Stimulated activated memory B cell treated with anti-CD40 and anti-IgM and Interleukin-4, amounts not matched to agents 10 μg/mL and 1 μg/mL and 100 μg/mL, for 72 hours (primary cell): ENCODE data around the gene CIAO2B.
"Not testable (repeated sequence)": the region's sequence is repeated elsewhere in the genome, so short reads cannot be mapped to it uniquely, and the experiment has no call there.

ENCODE experiments used
- ATAC-seq: fragments of 150-1000 bp; cut with Tn5 transposase; 2 replicates; pipeline ENCODE4 v1.10.0; 2021
- H3K27ac Mint-ChIP-seq: one replicate; pipeline ENCODE4 v1.8.0; 2022; ENCODE audit warnings: mild to moderate bottlenecking, mixed read lengths
- H3K27me3 Mint-ChIP-seq: one replicate; pipeline ENCODE4 v1.8.0; 2022; ENCODE audit warnings: mixed read lengths
- H3K36me3 Mint-ChIP-seq: one replicate; pipeline ENCODE4 v1.8.0; 2022; ENCODE audit warnings: mixed read lengths
- H3K4me1 Mint-ChIP-seq: one replicate; pipeline ENCODE4 v1.8.0; 2022; ENCODE audit warnings: mixed read lengths
- H3K4me3 Mint-ChIP-seq: one replicate; pipeline ENCODE4 v1.8.0; 2022; ENCODE audit warnings: mild to moderate bottlenecking, moderate library complexity, mixed read lengths
- H3K9me3 Mint-ChIP-seq: one replicate; pipeline ENCODE4 v1.8.0; 2022; ENCODE audit warnings: mixed read lengths

Gene CIAO2B

DNA sequence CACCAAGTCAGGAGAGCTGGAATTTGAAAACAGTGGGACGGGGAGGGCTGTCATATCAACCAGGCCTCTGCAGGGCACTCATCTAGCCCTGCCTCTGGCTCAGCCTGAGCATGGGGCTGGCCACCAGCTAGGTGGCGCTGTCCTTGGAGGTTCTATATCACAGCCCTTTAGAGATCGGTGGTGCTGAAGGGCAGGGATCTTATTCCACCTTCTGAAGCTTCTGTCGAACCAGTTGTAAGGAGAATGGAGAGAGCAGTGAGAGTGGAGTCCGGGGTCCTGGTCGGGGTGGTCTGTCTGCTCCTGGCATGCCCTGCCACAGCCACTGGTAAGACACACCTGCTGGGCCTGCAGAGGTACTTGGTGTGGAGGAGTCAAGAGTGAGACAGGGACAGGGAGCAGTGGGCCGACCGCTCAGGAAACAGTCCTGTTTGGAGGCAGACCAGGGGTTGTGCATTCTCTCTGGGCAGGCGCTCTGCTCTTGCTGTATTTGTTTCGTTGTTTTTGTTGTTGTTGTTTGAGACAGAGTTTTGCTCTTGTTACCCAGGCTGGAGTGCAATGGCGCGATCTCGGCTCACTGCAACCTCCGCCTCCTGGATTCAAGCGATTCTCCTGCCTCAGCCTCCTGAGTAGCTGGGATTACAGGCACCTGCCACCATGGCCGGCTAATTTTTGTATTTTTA lies 27.0 kb upstream of the CIAO2B start, which contains the start of gene CES3:
TSS of gene CES3 (plus strand) at position 202 of the 680 bp plus-strand sequence. CDS start at position 244, 42 bp downstream.
- Mint-ChIP-seq H3K4me1 (peaks cover 26% of the 10 kb centered on the region), H3K9me3 (no peaks in the 10 kb centered on the region), H3K36me3 (no peaks in the 10 kb centered on the region), H3K27me3 (peaks cover 9% of the 10 kb centered on the region), H3K4me3 (peak within 1 kb of the TSS; percentile 65), H3K27ac (peak within 1 kb of the TSS; percentile 72)
- ATAC-seq: peak; percentile 87

DNA sequence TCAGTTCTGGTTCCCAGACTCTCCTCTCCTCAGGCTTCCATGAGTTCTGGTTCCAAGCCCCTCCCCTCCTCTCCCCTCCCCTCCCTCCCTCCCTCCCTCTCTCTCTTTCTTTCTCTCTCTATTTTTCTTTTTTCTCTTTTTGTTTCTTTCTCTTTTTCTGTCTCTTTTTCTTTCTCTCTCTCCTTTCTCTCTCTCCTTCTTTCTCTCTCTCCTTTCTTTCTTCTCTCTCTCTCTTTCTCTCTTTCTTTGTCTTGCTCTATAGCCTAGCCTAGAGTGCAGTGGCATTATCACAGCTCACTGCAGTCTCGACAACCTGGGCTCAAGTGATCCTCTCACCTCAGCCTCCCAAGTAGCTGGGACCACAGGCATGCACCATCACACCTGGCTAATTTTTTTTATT lies 26.1 kb upstream of the CIAO2B start:
- peaks cover 26% of the 10 kb centered on the region for H3K4me1 Mint-ChIP-seq
- H3K27me3 Mint-ChIP-seq: peaks cover 9% of the 10 kb centered on the region
- H3K4me3 Mint-ChIP-seq: no peak overlapping the region
- ATAC-seq: no peak
- no peak overlapping the region for H3K27ac Mint-ChIP-seq
- H3K9me3 Mint-ChIP-seq: no peaks in the 10 kb centered on the region
- H3K36me3 Mint-ChIP-seq: no peaks in the 10 kb centered on the region

DNA sequence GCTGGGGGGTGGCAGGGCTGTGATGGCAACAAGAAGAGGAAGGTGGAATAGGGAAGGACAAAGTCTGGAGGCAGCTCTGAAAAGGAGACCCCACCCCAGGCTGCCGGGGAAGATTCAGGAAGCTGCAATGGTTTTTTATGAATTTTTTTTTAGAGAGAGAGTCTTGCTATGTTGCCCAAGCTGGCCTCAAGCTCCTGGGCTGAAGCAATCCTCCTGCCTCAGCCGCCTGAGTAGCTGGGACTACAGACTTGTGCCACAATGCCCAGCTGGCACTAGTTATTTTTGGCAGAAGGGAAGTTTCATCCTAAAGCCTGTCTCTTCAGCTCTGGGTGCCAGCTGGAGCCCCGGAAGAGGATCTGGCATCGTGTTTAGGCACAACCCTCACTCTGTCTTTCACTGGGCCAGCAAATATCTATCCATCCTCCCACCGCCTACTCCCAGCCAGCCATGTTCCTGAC lies 25.5 kb upstream of the CIAO2B start:
- H3K4me3 Mint-ChIP-seq: no peak overlapping the region
- H3K27ac Mint-ChIP-seq: no peak overlapping the region
- no peaks in the 10 kb centered on the region for H3K9me3 Mint-ChIP-seq
- peaks cover 9% of the 10 kb centered on the region for H3K27me3 Mint-ChIP-seq
- peaks cover 26% of the 10 kb centered on the region for H3K4me1 Mint-ChIP-seq
- H3K36me3 Mint-ChIP-seq: no peaks in the 10 kb centered on the region
- ATAC-seq: no peak

- H3K9me3 Mint-ChIP-seq: no peaks in the 10 kb centered on the region
- H3K27ac Mint-ChIP-seq: peak overlapping the region; percentile 10
Measured at GRCh38 chr16:66958857-66959703, 24.9 kb upstream of the CIAO2B start.

GRCh38 chr16:66956154-66956457 lies 21.9 kb upstream of the CIAO2B start:
- Mint-ChIP-seq H3K4me1 (peaks cover 18% of the 10 kb centered on the region), H3K27me3 (peaks cover 31% of the 10 kb centered on the region)
- ATAC-seq, H3K27ac Mint-ChIP-seq, H3K36me3 Mint-ChIP-seq, H3K9me3 Mint-ChIP-seq, H3K4me3 Mint-ChIP-seq: not testable (repeated sequence)

More at GRCh38 chr16:66958857-66959703, 24.9 kb upstream of the CIAO2B start:
- no peak for ATAC-seq
- H3K4me1 Mint-ChIP-seq: peaks cover 26% of the 10 kb centered on the region
- H3K36me3 Mint-ChIP-seq: no peaks in the 10 kb centered on the region
- H3K27me3 Mint-ChIP-seq: peaks cover 11% of the 10 kb centered on the region
- H3K4me3 Mint-ChIP-seq: no peak overlapping the region

DNA sequence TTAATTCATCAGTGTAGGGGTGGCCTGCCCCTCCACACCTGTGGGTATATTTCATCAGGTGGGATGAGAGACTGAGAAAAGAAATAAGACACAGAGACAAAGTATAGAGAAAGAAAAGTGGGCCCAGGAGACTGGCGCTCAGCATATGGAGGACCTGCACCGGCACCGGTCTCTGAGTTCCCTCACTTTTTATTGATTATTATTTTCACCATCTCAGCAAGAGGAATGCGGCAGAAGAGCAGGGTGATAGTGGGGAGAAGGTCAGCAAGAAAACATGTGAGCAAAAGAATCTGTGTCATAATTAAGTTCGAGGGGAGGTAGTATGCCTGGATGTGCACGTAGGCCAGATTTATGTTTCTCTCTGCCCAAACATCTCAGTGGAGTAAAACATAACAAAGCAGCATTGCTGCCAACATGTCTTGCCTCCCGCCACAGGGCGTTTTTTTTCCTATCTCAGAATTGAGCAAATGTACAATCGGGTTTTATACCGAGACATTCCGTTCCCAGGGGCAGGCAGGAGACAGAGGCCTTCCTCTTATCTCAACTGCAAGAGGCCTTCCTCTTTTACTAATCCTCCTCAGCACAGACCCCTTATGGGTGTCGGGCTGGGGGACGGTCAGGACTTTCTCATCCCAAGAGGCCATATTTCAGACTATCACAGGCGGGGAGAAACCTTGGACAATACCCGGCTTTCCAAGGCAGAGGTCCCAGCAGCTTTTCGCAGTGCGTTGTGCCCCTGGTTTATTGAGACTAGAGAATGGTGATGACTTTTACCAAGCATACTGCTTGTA lies 21.4 kb upstream of the CIAO2B start:
- ATAC-seq, H3K9me3 Mint-ChIP-seq, H3K36me3 Mint-ChIP-seq, H3K4me3 Mint-ChIP-seq, H3K27ac Mint-ChIP-seq: not testable (repeated sequence)
- Mint-ChIP-seq H3K27me3 (peaks cover 34% of the 10 kb centered on the region), H3K4me1 (peaks cover 15% of the 10 kb centered on the region)

DNA sequence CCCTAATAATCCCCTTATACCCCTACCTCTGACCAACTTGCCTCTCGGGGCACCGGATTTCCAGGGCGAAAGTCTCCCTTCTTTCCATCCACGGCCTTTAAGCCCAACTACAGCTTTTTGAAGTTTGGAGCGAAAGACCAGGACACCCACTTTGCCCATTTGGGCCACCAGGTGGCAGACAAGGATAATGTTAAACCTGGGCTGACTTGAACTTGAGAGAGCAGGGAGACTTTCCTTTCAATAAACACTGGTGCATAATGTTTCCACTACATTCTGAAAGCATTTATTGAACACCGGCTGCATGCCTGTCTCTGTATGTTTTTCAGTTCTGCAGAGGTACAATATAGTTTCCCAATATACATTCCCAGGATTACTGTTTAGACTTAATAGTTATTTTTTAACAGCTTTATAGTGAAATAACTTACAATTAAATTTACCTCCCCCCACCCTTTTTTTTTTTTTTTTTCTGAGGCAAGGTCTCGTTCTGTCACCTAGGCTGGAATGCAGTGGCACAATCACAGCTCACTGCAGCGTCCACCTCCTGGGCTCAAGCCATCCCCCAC lies 20.0 kb upstream of the CIAO2B start:
- Mint-ChIP-seq H3K27me3 (peaks cover 46% of the 10 kb centered on the region), H3K9me3 (no peaks in the 10 kb centered on the region), H3K36me3 (no peaks in the 10 kb centered on the region), H3K4me3 (no peak overlapping the region), H3K27ac (no peak overlapping the region), H3K4me1 (peaks cover 12% of the 10 kb centered on the region)
- peak; percentile 72 for ATAC-seq

DNA sequence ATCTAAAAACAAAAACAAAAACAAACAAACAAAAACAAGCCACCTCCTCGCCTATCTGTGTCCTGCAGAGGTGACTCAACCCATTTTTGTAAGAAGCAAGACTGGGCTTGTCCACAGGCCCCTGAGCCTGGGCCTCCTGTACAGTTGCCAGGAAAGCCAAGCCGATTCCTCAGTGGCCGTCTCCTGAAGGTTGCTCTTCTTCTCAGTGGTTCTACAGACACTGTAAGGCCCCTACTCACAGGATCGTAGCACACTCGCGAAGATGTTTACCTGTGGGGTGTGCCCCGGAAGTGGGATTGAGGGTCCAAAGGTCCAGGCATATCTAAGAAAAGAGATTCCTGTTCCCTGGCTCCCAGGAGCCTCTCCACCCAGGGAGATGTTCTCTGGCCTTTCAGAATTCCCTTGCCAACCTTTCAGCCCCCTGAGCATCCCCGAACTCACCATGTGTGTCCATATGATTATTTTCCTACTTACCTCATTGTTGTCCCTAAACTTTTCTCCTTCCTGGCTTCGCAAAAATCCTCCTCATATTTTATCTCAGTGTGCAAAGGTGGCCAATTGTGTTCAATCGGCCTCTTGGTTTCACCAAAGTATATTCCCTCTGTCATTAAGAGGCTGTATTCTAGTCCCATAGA lies 19.4 kb upstream of the CIAO2B start:
- Mint-ChIP-seq H3K27me3 (peaks cover 50% of the 10 kb centered on the region), H3K4me3 (no peak overlapping the region), H3K9me3 (no peaks in the 10 kb centered on the region), H3K27ac (no peak overlapping the region), H3K4me1 (peaks cover 11% of the 10 kb centered on the region), H3K36me3 (no peaks in the 10 kb centered on the region)
- ATAC-seq: no peak

DNA sequence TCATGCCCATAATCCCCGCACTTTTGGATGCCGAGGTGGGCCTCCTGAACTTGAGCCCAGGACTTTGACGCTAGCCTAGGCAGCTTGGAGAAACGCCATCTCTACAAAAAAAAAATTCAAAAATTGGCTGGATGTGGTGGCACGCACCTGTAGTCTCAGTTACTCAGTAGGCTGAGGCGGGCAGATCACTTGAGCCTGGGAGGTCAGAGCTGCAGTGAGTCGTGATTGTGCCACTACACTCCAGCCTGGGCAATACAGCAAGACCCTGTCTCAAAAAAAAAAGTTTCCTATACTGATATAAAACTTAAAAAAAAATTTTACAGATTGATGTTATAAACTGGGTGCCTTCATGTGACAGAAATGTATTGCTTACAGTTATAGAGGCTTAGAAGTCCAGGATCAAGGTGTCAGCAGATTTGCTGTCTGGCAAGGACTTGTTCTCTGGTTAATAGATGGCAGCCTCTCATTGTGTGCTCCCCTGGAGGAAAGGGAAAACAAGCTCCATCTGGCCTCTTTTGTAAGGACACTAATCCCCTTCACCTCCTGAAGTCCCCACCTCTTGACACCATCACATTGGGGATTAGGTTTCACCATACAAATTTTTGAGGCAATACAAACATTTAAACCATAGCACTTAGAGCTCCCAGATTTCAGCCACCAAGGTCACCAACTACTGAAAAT lies 18.4 kb upstream of the CIAO2B start:
- no peak for ATAC-seq
- H3K4me1 Mint-ChIP-seq: peaks cover 19% of the 10 kb centered on the region
- no peaks in the 10 kb centered on the region for H3K36me3 Mint-ChIP-seq
- H3K4me3 Mint-ChIP-seq: no peak overlapping the region
- peaks cover 53% of the 10 kb centered on the region for H3K27me3 Mint-ChIP-seq
- no peak overlapping the region for H3K27ac Mint-ChIP-seq
- H3K9me3 Mint-ChIP-seq: no peaks in the 10 kb centered on the region

DNA sequence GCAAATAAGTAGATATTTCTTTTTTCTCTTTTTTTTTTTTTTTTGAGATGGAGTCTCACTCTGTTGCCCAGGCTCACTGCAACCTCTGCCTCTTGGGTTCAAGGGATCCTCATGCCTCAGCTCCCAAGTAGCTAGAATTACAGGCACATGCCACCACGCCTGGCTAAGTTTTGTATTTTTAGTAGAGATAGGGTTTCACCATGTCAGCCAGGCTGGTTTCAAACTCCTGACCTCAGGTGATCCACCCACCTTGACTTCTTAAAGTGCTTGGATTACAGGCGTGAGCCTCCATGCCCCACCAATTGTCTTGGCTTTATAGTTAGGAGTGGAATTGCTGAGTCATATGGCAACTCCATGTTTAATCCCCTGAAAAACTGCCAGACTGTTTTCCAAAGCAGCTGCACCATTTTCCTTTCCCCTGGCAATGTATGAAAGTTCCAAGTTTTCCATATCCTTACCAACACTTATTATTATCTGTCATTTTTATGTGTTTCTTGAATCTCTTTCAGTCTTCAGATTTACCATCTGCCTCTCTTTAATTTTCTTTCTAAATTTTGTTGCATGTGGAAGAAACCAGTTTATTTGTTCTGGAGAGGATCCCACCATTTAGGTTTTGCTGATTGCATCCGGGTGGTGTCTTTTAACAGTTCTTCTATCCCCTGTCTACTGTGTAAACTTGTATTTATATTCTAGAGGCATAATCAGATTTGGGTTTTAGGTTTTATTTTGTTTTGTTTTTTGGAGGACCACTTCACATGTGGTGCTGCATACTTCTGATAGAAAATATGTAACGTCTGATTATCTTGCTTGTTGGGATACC lies 17.0 kb upstream of the CIAO2B start:
- H3K27ac Mint-ChIP-seq: no peak overlapping the region
- H3K9me3 Mint-ChIP-seq: no peaks in the 10 kb centered on the region
- ATAC-seq: no peak
- H3K27me3 Mint-ChIP-seq: peaks cover 54% of the 10 kb centered on the region
- no peaks in the 10 kb centered on the region for H3K36me3 Mint-ChIP-seq
- peaks cover 27% of the 10 kb centered on the region for H3K4me1 Mint-ChIP-seq
- H3K4me3 Mint-ChIP-seq: no peak overlapping the region

DNA sequence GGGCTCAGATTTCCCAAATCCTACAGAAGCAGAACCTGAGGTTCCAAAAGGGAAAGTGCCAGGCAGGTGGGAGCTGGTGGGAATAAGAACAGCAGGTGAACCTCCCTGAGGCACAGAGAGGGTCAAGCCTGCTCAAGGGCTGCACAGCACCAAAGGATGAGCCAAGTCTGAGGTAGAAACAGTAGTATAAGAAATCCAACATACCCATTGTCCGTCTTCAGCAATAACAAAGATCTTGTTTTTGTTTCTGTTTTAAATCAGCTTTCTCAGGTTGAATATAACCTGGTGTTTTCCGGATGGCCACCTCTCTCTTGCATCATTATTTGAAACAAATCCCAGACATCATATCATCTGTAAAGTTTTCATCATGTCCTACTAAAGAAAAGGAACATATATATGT lies 16.2 kb upstream of the CIAO2B start:
- no peak overlapping the region for H3K27ac Mint-ChIP-seq
- ATAC-seq: no peak
- H3K9me3 Mint-ChIP-seq: no peaks in the 10 kb centered on the region
- no peaks in the 10 kb centered on the region for H3K36me3 Mint-ChIP-seq
- no peak overlapping the region for H3K4me3 Mint-ChIP-seq
- H3K4me1 Mint-ChIP-seq: peaks cover 27% of the 10 kb centered on the region
- peaks cover 54% of the 10 kb centered on the region for H3K27me3 Mint-ChIP-seq

DNA sequence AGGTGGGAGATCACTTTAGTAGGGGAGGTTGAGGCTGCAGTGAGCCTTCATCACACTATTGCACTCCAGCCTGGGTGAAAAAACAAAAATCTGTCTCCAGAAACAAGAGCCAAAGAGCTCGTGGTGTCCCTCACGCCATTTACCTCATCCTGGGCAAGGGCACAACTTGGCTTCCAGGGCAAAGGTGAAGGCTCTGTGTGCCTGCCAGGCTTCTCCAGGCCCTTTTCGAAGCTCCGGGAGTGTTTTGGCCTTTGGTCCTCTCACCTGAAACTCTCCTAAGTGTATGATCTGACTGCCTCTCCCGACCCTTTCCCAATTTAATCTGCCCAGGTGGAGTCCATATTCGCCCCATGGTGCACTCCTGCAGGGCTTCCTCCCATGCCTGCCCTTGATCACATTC lies 15.3 kb upstream of the CIAO2B start:
- Mint-ChIP-seq H3K4me1 (peaks cover 27% of the 10 kb centered on the region), H3K9me3 (no peaks in the 10 kb centered on the region), H3K27me3 (peaks cover 54% of the 10 kb centered on the region), H3K36me3 (no peaks in the 10 kb centered on the region), H3K27ac (no peak overlapping the region), H3K4me3 (no peak overlapping the region)
- ATAC-seq: no peak

- peaks cover 24% of the 10 kb centered on the region for H3K4me1 Mint-ChIP-seq
- H3K4me3 Mint-ChIP-seq: peak overlapping the region; percentile 79
- peaks cover 5% of the 10 kb centered on the region for H3K36me3 Mint-ChIP-seq
- H3K27ac Mint-ChIP-seq: no peak overlapping the region
- ATAC-seq: no peak
- peaks cover 50% of the 10 kb centered on the region for H3K27me3 Mint-ChIP-seq
- no peaks in the 10 kb centered on the region for H3K9me3 Mint-ChIP-seq
Measured at GRCh38 chr16:66948837-66949225, 14.6 kb upstream of the CIAO2B start.
